HUES64 (cell line): ENCODE results near the gene PER2.

Experiments used
- H3K27ac ChIP-seq: 2 replicates; pipeline ENCODE4 v1.7.0; 2013; ENCODE audit warnings: low read depth, low read length, inconsistent platforms
- H3K27me3 ChIP-seq: 2 replicates; pipeline ENCODE4 v1.6.1; 2013; ENCODE audit warnings: mild to moderate bottlenecking, low read length; ENCODE audit not compliant: insufficient read depth
- H3K36me3 ChIP-seq: 2 replicates; pipeline ENCODE4 v1.6.1; 2013; ENCODE audit warnings: mild to moderate bottlenecking, low read length; ENCODE audit not compliant: insufficient read depth
- H3K4me1 ChIP-seq: 2 replicates; pipeline ENCODE4 v1.6.1; 2013; ENCODE audit warnings: mild to moderate bottlenecking, low read length, moderate library complexity; ENCODE audit not compliant: insufficient read depth
- H3K4me3 ChIP-seq: 2 replicates; pipeline ENCODE4 v1.5.1; 2013; ENCODE audit warnings: mild to moderate bottlenecking, low read length, moderate library complexity
- H3K9ac ChIP-seq: 2 replicates; pipeline ENCODE4 v1.6.1; 2013; ENCODE audit warnings: mild to moderate bottlenecking, low read depth, low read length
- H3K9me3 ChIP-seq: 2 replicates; pipeline ENCODE4 v1.6.1; 2013; ENCODE audit warnings: low read depth, low read length; ENCODE audit not compliant: insufficient read depth
- WGBS: fragments of 150-250, 120-280 bp; methylation state at CpG from one replicate; pipeline ENCODE4 v1.1.7; 2013; ENCODE audit warnings: missing lambda C conversion rate; 5-methylcytosine and 5-hydroxymethylcytosine counted together

Gene PER2

GRCh38 chr2:238252766-238253630 is 35.4 kb downstream of the PER2 start:
- Histone ChIP-seq H3K27me3 (no peaks in the 10 kb centered on the region), H3K9ac (no peak overlapping the region), H3K4me3 (no peak overlapping the region), H3K36me3 (peaks cover 24% of the 10 kb centered on the region), H3K4me1 (no peaks in the 10 kb centered on the region), H3K9me3 (no peaks in the 10 kb centered on the region), H3K27ac (no peak overlapping the region)
- WGBS, result 95% methylated on average over 35 of the region's 35 CpGs

- 95% methylated on average over 11 of the region's 11 CpGs for WGBS
- H3K9me3 ChIP-seq, result no peaks in the 10 kb centered on the region
- H3K4me1 ChIP-seq, result no peaks in the 10 kb centered on the region
Measured at GRCh38 chr2:238251986-238252385, 36.4 kb downstream of the PER2 start.

GRCh38 chr2:238251331-238251730 is 37.1 kb downstream of the PER2 start:
- Histone ChIP-seq H3K9ac (no peak overlapping the region), H3K9me3 (no peaks in the 10 kb centered on the region), H3K27ac (no peak overlapping the region), H3K4me3 (no peak overlapping the region), H3K4me1 (no peaks in the 10 kb centered on the region), H3K36me3 (peaks cover 21% of the 10 kb centered on the region), H3K27me3 (no peaks in the 10 kb centered on the region)
- 97% methylated on average over 12 of the region's 12 CpGs for WGBS

More at GRCh38 chr2:238251986-238252385, 36.4 kb downstream of the PER2 start:
- Histone ChIP-seq H3K36me3 (peaks cover 21% of the 10 kb centered on the region), H3K4me3 (no peak overlapping the region), H3K9ac (no peak overlapping the region), H3K27me3 (no peaks in the 10 kb centered on the region), H3K27ac (no peak overlapping the region)

- 91% methylated on average over 7 of the region's 7 CpGs for WGBS
- H3K4me3 ChIP-seq, result no peak overlapping the region
- no peak overlapping the region for H3K9ac ChIP-seq
- H3K27me3 ChIP-seq, result no peaks in the 10 kb centered on the region
- peaks cover 21% of the 10 kb centered on the region for H3K36me3 ChIP-seq
- H3K27ac ChIP-seq, result no peak overlapping the region
- no peaks in the 10 kb centered on the region for H3K9me3 ChIP-seq
- H3K4me1 ChIP-seq, result no peaks in the 10 kb centered on the region
Measured at GRCh38 chr2:238250896-238251295, 37.5 kb downstream of the PER2 start.

GRCh38 chr2:238247841-238248453 is 40.5 kb downstream of the PER2 start:
- H3K27ac ChIP-seq, result no peak overlapping the region
- H3K36me3 ChIP-seq, result peaks cover 3% of the 10 kb centered on the region
- H3K9me3 ChIP-seq, result no peaks in the 10 kb centered on the region
- no peak overlapping the region for H3K4me3 ChIP-seq
- H3K27me3 ChIP-seq, result no peaks in the 10 kb centered on the region
- no peak overlapping the region for H3K9ac ChIP-seq
- no peaks in the 10 kb centered on the region for H3K4me1 ChIP-seq
- 87% methylated on average over 9 of the region's 10 CpGs for WGBS

GRCh38 chr2:238247002-238247822 is 41.2 kb downstream of the PER2 start:
- 93% methylated on average over 13 of the region's 13 CpGs for WGBS
- H3K4me3 ChIP-seq, result no peak overlapping the region
- H3K27me3 ChIP-seq, result peaks cover under 1% of the 10 kb centered on the region; the same call in 1 of the 2 replicates
- H3K36me3 ChIP-seq, result no peaks in the 10 kb centered on the region; the same call in none of the 2 replicates
- H3K27ac ChIP-seq, result no peak overlapping the region
- H3K4me1 ChIP-seq, result no peaks in the 10 kb centered on the region
- H3K9me3 ChIP-seq, result no peaks in the 10 kb centered on the region
- H3K9ac ChIP-seq, result no peak overlapping the region

- peaks cover 24% of the 10 kb centered on the region for H3K27me3 ChIP-seq
- no peaks in the 10 kb centered on the region for H3K9me3 ChIP-seq
- 99% methylated on average over 5 of the region's 5 CpGs for WGBS
Measured at GRCh38 chr2:238244151-238244550, 44.3 kb downstream of the PER2 start.

GRCh38 chr2:238243496-238244076 is 44.8 kb downstream of the PER2 start:
- H3K9ac ChIP-seq, result no peak overlapping the region
- WGBS, result 90% methylated on average over 10 of the region's 10 CpGs
- no peak overlapping the region for H3K4me3 ChIP-seq
- 0 out of 2 replicates have a peak, but pooled peaks cover 5% of the 10 kb centered on the region for H3K9me3 ChIP-seq
- no peak overlapping the region for H3K27ac ChIP-seq
- peaks cover 30% of the 10 kb centered on the region for H3K27me3 ChIP-seq
- H3K36me3 ChIP-seq, result no peaks in the 10 kb centered on the region; the same call in 1 of the 2 replicates
- H3K4me1 ChIP-seq, result no peaks in the 10 kb centered on the region

More at GRCh38 chr2:238244151-238244550, 44.3 kb downstream of the PER2 start:
- Histone ChIP-seq H3K4me1 (no peaks in the 10 kb centered on the region), H3K27ac (no peak overlapping the region), H3K36me3 (no peaks in the 10 kb centered on the region; the same call in 1 of the 2 replicates), H3K9ac (no peak overlapping the region), H3K4me3 (no peak overlapping the region)

GRCh38 chr2:238242731-238243495 is 45.5 kb downstream of the PER2 start:
- H3K27ac ChIP-seq, result no peak overlapping the region
- WGBS, result 86% methylated on average over 7 of the region's 7 CpGs
- H3K4me1 ChIP-seq, result no peaks in the 10 kb centered on the region
- no peak overlapping the region for H3K4me3 ChIP-seq
- no peak overlapping the region for H3K9ac ChIP-seq
- 0 out of 2 replicates have a peak, but pooled peaks cover 5% of the 10 kb centered on the region for H3K9me3 ChIP-seq
- H3K36me3 ChIP-seq, result no peaks in the 10 kb centered on the region; the same call in 1 of the 2 replicates
- peaks cover 37% of the 10 kb centered on the region for H3K27me3 ChIP-seq

- Histone ChIP-seq H3K36me3 (no peaks in the 10 kb centered on the region; the same call in 1 of the 2 replicates), H3K9me3 (0 out of 2 replicates have a peak, but pooled peaks cover 5% of the 10 kb centered on the region), H3K9ac (no peak overlapping the region), H3K27me3 (peaks cover 46% of the 10 kb centered on the region), H3K4me1 (no peaks in the 10 kb centered on the region), H3K4me3 (no peak overlapping the region), H3K27ac (no peak overlapping the region)
- 90% methylated on average over 2 of the region's 2 CpGs for WGBS
Measured at GRCh38 chr2:238241970-238242369, 46.4 kb downstream of the PER2 start.
